ENCODE data around the gene NFYA.

DNA sequence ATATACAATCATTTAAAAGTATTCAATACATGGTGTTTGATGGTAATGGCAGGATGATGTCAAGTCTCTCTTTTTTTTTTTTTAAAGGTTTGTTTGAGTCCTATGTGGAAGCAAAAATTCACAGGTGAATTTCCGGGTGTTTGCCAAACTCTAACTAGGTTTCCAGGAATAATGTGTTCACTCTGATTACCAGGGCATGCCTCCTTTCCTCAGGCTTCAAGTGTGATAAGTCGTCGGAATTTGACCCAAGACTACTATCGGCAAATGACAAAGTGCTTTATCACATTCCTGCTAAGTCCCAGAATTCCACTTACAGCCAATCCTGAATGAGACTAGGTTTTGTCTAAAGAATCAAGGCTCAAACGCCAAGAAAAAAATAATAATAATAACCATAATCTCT lies 7.9 kb upstream of the NFYA start:
- TF ChIP-seq YY1 (IDR thresholded peaks at IDR 0.05; ENCODE audit: low read depth) (no peak), EP300 (IDR thresholded peaks at IDR 0.05; ENCODE audit: borderline replicate concordance) (no peak)
- TF ChIP-seq, protein P1, sequence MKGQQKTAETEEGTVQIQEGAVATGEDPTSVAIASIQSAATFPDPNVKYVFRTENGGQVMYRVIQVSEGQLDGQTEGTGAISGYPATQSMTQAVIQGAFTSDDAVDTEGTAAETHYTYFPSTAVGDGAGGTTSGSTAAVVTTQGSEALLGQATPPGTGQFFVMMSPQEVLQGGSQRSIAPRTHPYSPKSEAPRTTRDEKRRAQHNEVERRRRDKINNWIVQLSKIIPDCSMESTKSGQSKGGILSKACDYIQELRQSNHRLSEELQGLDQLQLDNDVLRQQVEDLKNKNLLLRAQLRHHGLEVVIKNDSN (IDR thresholded peaks at IDR 0.05) = no peak
